GM23248 (cell line): ENCODE results near the gene DCST2. TPM values are rescaled to one million over a fixed set of nuclear protein-coding genes. Genes with fewer than 3 reads are reported as not detected.

Experiments
- DNase-seq: peaks from one replicate; pipeline ENCODE4 v3.0.0-alpha.2; 2015
- H2AFZ ChIP-seq: fragments of 200-600 bp; sonication (generic); 2 replicates; pipeline ENCODE4 v1.6.1; 2016; ENCODE audit warnings: antibody characterized with exemption
- H3F3A ChIP-seq: fragments of 200-600 bp; sonication (generic); 2 replicates; pipeline ENCODE4 v1.6.1; 2016; ENCODE audit warnings: mild to moderate bottlenecking, antibody characterized with exemption, mixed run types; ENCODE audit not compliant: insufficient read depth
- H3K27ac ChIP-seq: fragments of 200-600 bp; sonication (generic); 2 replicates; pipeline ENCODE4 v1.5.1; 2016; ENCODE audit warnings: mild to moderate bottlenecking
- H3K27me3 ChIP-seq: fragments of 200-600 bp; sonication (generic); replicated peaks from 2 replicates; pipeline ENCODE4 v1.6.1; 2016; ENCODE audit warnings: mild to moderate bottlenecking; ENCODE audit not compliant: insufficient read depth
- H3K36me3 ChIP-seq: fragments of 200-600 bp; sonication (generic); 2 replicates; pipeline ENCODE4 v1.6.1; 2016; ENCODE audit warnings: low read depth, mild to moderate bottlenecking
- H3K4me1 ChIP-seq: fragments of 200-600 bp; sonication (generic); 2 replicates; pipeline ENCODE4 v1.6.1; 2016; ENCODE audit warnings: mild to moderate bottlenecking; ENCODE audit not compliant: insufficient read depth
- H3K4me2 ChIP-seq: fragments of 200-600 bp; sonication (generic); one replicate; pipeline ENCODE4 v1.6.1; 2016; ENCODE audit warnings: mild to moderate bottlenecking; ENCODE audit not compliant: unreplicated experiment
- H3K4me3 ChIP-seq: fragments of 200-600 bp; sonication (generic); 2 replicates; pipeline ENCODE4 v1.5.1; 2016; ENCODE audit warnings: mild to moderate bottlenecking
- H3K79me2 ChIP-seq: fragments of 200-600 bp; sonication (generic); 2 replicates; pipeline ENCODE4 v1.6.1; 2016; ENCODE audit warnings: mild to moderate bottlenecking; ENCODE audit not compliant: insufficient read depth
- H3K9ac ChIP-seq: fragments of 200-600 bp; sonication (generic); 2 replicates; pipeline ENCODE4 v1.6.1; 2016; ENCODE audit warnings: mild to moderate bottlenecking
- H3K9me2 ChIP-seq: fragments of 200-600 bp; sonication (generic); 2 replicates; pipeline ENCODE4 v1.6.1; 2016; ENCODE audit warnings: mixed run types, mild to moderate bottlenecking, moderate library complexity; ENCODE audit not compliant: insufficient read depth
- H3K9me3 ChIP-seq: fragments of 200-600 bp; sonication (generic); one replicate; pipeline ENCODE4 v1.6.1; 2017; ENCODE audit warnings: low read depth
- H4K20me1 ChIP-seq: fragments of 200-600 bp; sonication (generic); 2 replicates; pipeline ENCODE4 v1.6.0; 2016; ENCODE audit not compliant: insufficient read depth
- EZH2 ChIP-seq: fragments of 200-600 bp; sonication (generic); IDR thresholded peaks from 2 replicates; pipeline ENCODE4 v1.6.1; 2018; ENCODE audit warnings: antibody characterized with exemption, mild to moderate bottlenecking; ENCODE audit not compliant: insufficient read depth, poor library complexity, severe bottlenecking
- EZH2phosphoT487 ChIP-seq: fragments of 200-600 bp; sonication (generic); IDR thresholded peaks from 2 replicates; pipeline ENCODE4 v1.6.1; 2018; ENCODE audit warnings: antibody characterized with exemption, moderate library complexity, mild to moderate bottlenecking, low read depth; ENCODE audit not compliant: insufficient read depth
- WGBS, 2 experiments: methylation state at CpG; one replicate each; pipeline ENCODE4 v1.1.6; 2015 to 2017; ENCODE audit warnings: low lambda C conversion rate in 2 of 2, low coverage in 1 of 2; ENCODE audit errors: missing lambda C conversion rate in 2 of 2; 5-methylcytosine and 5-hydroxymethylcytosine counted together
- in situ Hi-C: fragments of 300-500 bp; cut with MboI; formaldehyde crosslinking; loops from 2 replicates; pipeline ENCODE4 v1.15.0; 2020
- polyA plus RNA-seq: library from polyadenylated mRNA; unstranded; fragments of >200 nt; fragmentation: Nextera tagmentation; extraction: Ambion mirVana; gene quantifications from 2 replicates; pipeline ENCODE4 v1.2.1, GENCODE V29; 2016
- total RNA-seq: library from RNA; depleted of rRNA; stranded (reverse); fragments of >200 nt; shearing (Covaris generic); gene quantifications from 2 replicates; pipeline ENCODE4 v1.2.3, GENCODE V29; 2014

DCST2 gene
- total and polyA plus RNA-seq, 2 experiments from 2014 or later, result 0.14 TPM; not detected in 1

GRCh38 chr1:155043301-155043702, 9.7 kb upstream of the DCST2 start:
- 82% methylated on average over 12 of the region's 12 CpGs for WGBS, 2 experiments
- Histone ChIP-seq H3K27me3 (no peaks in the 10 kb centered on the region), H3K4me3 (no peak overlapping the region), H3K9ac (no peak overlapping the region), H3K4me1 (peaks cover 14% of the 10 kb centered on the region), H3K4me2 (no peak overlapping the region), H3K9me2 (no peaks in the 10 kb centered on the region), H3K27ac (no peak overlapping the region), H4K20me1 (no peaks in the 10 kb centered on the region), H3K9me3 (no peaks in the 10 kb centered on the region), H3F3A (no peaks in the 10 kb centered on the region), H3K79me2 (no peaks in the 10 kb centered on the region), H3K36me3 (no peaks in the 10 kb centered on the region), H2AFZ (no peak overlapping the region)
- in situ Hi-C loops, result no loop called here
- TF ChIP-seq EZH2 (no peak), EZH2phosphoT487 (no peak)
- DNase-seq, result no peak

- no peaks in the 10 kb centered on the region for H3K79me2 ChIP-seq
- H3K27ac ChIP-seq, result no peak overlapping the region
- H3K9ac ChIP-seq, result no peak overlapping the region
- no peaks in the 10 kb centered on the region for H3K36me3 ChIP-seq
- H3K4me2 ChIP-seq, result no peak overlapping the region
- H3K27me3 ChIP-seq, result no peaks in the 10 kb centered on the region
- TF ChIP-seq EZH2phosphoT487 (no peak), EZH2 (no peak)
- H3K9me3 ChIP-seq, result no peaks in the 10 kb centered on the region
- peaks cover 15% of the 10 kb centered on the region for H3K4me1 ChIP-seq
- in situ Hi-C loops, result no loop called here
- no peak for DNase-seq
- H3K9me2 ChIP-seq, result no peaks in the 10 kb centered on the region
- no peaks in the 10 kb centered on the region for H3F3A ChIP-seq
- H3K4me3 ChIP-seq, result no peak overlapping the region
- H4K20me1 ChIP-seq, result no peaks in the 10 kb centered on the region
- 61 to 72% methylated on average over 3 to 5 of the region's 5 CpGs for WGBS, 2 experiments
- no peak overlapping the region for H2AFZ ChIP-seq
Observed at GRCh38 chr1:155042789-155043188, 9.2 kb upstream of the DCST2 start.

GRCh38 chr1:155040358-155041093, 6.9 kb upstream of the DCST2 start:
- Histone ChIP-seq H4K20me1 (no peaks in the 10 kb centered on the region), H3K36me3 (no peaks in the 10 kb centered on the region), H3K9me2 (no peaks in the 10 kb centered on the region), H3K9me3 (no peaks in the 10 kb centered on the region), H3F3A (no peaks in the 10 kb centered on the region), H3K27me3 (no peaks in the 10 kb centered on the region), H2AFZ (no peak overlapping the region), H3K4me1 (peaks cover 15% of the 10 kb centered on the region), H3K9ac (no peak overlapping the region), H3K4me3 (no peak overlapping the region), H3K27ac (no peak overlapping the region), H3K4me2 (no peak overlapping the region), H3K79me2 (no peaks in the 10 kb centered on the region)
- 79 to 80% methylated on average over 14 of the region's 14 CpGs for WGBS, 2 experiments
- DNase-seq, result no peak
- in situ Hi-C loops, result no loop called here
- TF ChIP-seq EZH2phosphoT487, result no peak

GRCh38 chr1:155039308-155039669, 5.7 kb upstream of the DCST2 start:
- in situ Hi-C loops, result no loop called here
- Histone ChIP-seq H4K20me1 (no peaks in the 10 kb centered on the region), H3K9ac (no peak overlapping the region), H3F3A (no peaks in the 10 kb centered on the region), H3K27ac (no peak overlapping the region), H2AFZ (no peak overlapping the region), H3K4me2 (no peak overlapping the region), H3K9me3 (no peaks in the 10 kb centered on the region), H3K79me2 (no peaks in the 10 kb centered on the region), H3K4me3 (no peak overlapping the region), H3K36me3 (no peaks in the 10 kb centered on the region), H3K4me1 (peaks cover 8% of the 10 kb centered on the region; the same call in 1 of the 2 replicates), H3K27me3 (no peaks in the 10 kb centered on the region), H3K9me2 (no peaks in the 10 kb centered on the region)
- WGBS, 2 experiments, result 57 to 80% methylated on average over 4 of the region's 4 CpGs
- TF ChIP-seq EZH2phosphoT487, result no peak
- TF ChIP-seq EZH2, result no peak
- DNase-seq, result no peak
